GM18519 (cell line): ENCODE results near the gene DUSP10.

Experiments used
- ATAC-seq: cut with Tn5 transposase; IDR thresholded peaks from one replicate; pipeline ENCODE4 v1.9.1; 2021; ENCODE audit warnings: mild to moderate bottlenecking, moderate library complexity; ENCODE audit not compliant: unreplicated experiment, low FRiP score

Gene DUSP10

GRCh38 chr1:221715321-221716169 lies 26.3 kb downstream of the DUSP10 start:
- no peak for ATAC-seq

DNA sequence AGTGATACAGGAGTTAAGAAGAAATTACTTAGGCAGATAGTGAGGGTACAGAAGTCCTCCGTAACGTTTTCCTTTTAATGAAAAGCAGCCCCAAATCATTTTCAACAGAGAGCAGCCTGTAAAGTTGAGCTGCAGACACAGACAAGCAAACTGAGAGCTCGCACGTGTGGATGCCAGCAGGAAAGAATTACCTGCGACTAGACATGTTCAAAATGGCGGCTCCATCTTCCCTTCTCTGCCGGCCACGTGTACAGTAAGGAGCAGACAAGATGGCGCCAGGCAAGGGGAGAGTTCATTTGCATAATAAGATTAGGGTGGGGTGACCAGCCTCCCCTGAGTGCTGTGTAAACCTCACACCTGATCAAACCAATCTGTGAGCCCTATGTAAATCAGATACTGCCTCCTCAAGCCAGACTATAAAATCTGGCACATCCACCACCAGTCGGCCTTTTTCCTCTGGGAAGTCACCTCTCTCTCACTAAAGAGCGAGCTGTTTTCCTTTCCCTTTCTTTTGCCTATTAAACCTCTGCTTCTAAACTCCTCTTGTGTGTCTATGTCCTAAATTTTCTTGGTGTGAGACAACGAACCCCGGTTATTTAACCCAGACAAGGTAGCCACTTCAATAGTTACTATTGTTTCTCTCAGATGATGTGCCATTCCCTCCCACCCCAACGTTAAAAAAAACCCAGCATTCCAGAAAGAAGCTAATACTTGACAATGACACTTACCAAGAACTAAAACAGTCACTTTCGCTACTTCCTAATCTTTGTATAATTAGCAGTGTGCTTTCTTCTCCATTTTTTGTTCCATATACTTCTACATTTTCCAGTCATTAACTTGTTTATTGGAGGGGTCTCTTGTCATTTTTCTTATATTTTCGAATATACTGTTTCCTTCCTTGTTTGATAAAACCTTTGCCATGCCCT lies 27.4 kb downstream of the DUSP10 start:
- no peak for ATAC-seq

DNA sequence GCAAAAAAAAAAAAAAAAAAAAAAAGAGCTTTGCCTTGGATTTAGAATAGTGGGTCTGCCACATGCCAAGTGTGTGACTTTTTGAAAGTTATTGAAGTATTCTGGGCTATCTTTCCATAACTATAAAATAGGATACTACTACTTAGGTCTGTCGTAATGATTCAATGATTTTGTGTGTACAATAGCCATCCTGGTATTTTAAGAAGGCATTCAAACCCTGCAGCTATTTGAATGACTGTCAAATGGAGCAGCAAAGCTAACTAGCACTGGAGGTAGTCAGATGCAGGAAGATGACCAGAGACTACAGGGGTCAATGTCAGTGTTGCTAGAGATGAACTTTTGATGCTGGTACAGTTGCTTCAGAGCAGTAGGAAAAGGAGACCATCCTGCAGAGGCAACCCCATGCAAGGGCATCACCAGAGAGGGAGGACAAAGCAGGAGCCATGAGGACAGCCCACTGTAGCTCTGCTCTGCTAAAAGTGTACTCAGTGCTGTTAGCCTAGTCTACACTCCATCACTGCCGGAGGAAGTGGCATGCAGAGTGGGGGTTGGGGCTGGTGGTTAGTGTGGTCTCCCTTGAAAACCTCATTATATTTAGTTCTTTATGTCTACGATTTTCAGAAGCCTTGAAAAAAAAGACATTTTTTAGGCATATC lies 29.0 kb downstream of the DUSP10 start:
- ATAC-seq: peak; percentile 41

DNA sequence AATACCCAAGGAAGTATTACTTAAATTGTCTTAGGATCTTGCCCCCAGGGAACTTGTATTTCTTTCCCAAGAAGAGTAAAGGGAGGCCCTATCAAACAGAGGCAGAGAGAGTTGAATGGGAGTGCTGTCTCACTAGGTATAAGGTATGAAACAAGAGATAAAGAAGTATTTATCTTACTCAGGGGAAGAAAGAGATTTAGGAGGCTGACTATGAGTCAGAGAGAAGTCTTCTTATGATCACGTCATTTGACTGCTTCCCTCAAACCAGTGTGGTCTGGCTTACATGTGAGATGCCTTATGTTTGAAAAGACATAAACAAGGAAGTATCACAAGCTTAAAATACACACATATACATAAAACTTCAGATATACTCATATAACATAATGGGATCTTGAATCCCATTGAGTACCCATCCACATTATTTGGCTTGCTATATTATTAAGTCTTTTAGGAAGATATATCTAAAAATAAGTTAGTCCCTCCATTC lies 29.6 kb downstream of the DUSP10 start:
- ATAC-seq: peak; percentile 58

DNA sequence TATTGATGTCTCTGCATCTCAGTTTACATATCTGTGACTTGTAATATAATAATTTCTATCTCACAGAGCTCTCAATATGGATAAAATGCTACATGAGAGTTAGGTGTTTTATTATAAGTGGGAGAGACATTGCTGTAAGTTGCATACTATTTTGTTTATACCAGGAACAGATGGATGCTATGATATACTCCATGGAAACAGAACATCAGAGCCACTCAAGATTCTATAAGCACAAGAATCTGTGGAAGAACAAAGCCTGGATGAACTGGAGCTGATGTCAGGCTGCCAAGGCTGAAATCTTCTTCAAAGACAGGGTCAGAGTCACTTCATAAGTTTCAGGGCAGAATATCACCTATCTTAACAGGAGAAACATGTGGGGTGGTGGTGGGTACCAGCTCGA lies 30.2 kb downstream of the DUSP10 start:
- ATAC-seq: no peak

- no peak for ATAC-seq
Observed at GRCh38 chr1:221711063-221711577, 30.8 kb downstream of the DUSP10 start.

DNA sequence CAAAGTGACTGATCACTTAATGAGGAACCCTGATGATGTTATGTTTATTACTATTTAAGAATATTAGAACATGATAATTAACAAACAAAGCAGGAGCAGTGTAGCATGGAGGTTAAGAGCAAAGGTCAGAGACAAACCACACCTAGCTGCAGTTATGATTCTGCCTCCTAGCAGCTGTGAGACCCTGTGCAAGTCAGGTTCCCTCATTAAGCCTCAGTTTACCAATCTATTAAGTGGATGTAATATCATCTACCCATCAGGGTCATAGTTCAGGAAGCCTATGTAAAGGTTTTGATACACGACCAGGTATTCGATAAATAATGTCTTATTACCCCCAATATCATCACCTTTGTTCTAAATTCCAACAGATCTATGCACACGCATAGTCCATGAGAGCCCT lies 32.0 kb downstream of the DUSP10 start:
- ATAC-seq: no peak

DNA sequence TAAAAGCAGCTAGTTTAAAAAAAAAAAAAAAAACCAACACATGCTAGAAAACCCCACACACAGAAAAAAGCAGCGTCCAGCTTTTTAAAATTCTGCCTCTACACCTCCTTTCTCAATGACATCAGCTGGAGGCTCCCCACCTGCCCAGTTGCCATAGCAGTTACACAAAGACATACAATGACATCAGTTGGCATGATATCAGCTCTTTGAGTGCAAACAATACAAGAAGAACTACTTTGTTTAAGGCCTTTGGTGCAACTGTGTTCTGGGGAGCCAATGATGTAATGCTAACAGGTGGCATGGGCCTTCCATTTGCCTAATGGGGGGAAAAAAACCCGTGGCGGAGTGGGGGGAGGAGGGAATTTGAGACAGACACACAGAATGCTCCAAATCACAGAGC lies 32.9 kb downstream of the DUSP10 start:
- peak; percentile 26 for ATAC-seq

DNA sequence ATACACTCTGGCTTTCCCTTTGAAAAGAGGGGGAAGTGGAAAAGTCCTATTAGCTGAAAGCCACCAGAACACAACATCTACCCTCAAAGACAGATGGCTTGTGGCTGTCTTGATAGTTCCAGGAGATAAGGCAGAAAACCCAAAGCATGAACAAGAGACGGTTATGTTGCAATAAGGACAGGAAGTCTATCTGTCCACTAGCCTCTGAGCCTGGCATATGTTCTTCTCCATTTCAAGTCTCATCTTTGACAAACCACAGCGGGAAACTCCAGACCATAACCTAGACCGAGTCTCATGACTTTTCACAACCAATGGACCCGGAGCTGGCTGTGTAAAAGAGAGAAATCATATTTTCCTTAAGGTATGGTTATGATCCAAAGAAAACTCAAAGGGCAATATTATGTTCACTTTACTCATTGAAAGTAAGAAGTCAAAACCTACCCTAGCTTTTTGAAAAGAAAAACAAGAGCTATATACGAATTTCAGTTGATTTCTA lies 33.8 kb downstream of the DUSP10 start:
- peak; percentile 53 for ATAC-seq

GRCh38 chr1:221706876-221707582 lies 34.9 kb downstream of the DUSP10 start:
- no peak for ATAC-seq

- no peak for ATAC-seq
Observed at GRCh38 chr1:221706191-221706590, 35.7 kb downstream of the DUSP10 start.

DNA sequence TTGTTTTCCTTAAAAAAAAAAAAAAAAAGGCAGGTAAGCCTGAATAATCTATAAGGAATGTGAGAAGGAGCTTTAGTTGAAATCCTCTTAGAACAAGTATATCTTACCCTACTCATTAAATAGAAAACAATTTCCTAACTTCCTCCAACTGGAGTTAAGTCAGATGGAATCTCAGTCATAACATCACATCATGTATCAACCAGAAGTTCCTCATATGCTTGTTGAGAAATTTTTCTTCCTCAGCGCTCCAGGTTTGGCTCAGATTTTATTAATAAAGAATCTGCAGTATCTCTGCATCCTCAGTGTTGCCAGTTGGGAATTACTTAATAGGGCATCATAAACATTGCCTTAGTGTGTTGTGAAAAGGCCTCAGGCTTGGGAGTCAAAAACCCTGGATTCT lies 37.6 kb downstream of the DUSP10 start:
- no peak for ATAC-seq

- ATAC-seq: no peak
Observed at GRCh38 chr1:221701570-221702186, 40.2 kb downstream of the DUSP10 start.

DNA sequence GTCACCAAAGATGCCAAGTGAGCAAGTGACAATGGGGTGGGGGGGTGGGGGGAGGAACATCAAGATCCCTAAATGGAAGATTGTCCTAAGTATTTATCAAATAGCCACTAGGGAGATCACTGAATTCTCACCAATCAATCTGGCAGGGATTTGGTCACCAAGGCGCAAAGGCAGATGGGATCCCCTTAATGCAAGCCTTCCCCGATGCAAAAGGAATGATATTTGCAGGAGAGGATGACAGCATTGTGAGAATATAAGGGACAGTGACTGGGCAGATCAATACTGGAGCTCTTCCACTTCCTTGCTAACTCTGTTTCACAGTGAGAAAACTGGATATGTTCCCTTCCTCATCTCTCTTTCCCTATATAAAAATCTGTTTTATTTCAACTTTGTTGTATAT lies 40.9 kb downstream of the DUSP10 start:
- no peak for ATAC-seq

- no peak for ATAC-seq
Observed at GRCh38 chr1:221700536-221700935, 41.4 kb downstream of the DUSP10 start.

GRCh38 chr1:221699978-221700519 lies 41.8 kb downstream of the DUSP10 start:
- ATAC-seq: no peak

DNA sequence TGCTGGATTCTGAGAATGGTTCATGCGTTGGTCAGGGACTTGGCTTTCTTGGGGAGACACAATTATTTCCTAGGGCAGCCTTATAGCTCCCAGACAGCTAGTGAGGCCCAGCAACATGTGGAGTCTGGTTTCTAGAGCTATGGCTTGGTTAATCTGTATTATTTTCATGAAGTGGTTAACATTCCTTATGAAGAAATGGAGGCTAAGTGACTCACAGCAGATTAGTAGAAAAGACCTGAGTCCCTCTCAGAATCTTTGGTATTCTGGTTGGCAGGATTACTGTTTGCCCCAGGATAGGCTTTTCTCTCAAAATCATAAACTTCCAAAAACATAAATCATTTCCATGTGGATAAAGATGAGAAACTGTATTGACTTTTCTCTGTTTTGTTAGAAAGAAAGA lies 42.3 kb downstream of the DUSP10 start:
- ATAC-seq: no peak

DNA sequence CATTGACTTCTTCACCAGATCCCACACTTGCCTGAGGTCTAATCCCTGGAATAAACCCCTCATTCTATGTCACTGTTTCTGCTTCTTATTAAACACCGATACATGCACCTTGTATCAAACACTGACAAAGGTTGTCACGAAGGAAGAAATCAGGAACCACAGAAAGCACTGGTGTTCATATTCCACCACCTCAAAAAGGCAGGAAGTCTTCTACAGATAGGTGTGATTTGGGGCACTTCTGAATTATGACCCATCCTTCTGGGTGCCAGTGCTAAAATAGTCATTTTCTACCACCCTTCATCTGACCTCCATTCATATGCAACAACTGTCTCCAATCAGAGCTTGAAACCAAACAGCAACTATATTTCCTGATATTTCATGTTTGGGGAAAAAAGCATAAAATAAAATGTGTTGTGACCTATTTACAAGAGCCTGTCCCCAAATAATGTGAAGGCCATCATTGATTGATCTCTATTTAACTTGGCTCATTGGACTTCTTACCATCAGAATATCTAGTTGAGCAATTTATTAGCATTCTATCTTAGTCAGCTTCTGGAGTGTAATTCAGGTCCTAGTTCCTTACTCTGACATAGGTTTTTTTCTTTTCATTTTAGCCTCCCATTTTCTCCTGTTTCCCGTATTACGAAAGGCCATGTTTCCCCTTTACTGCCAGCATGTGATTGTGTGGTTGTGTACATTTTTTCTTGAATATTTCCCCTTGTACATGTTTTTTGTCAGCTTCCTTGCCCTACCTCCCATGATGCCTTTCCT lies 43.1 kb downstream of the DUSP10 start:
- ATAC-seq: no peak
